Upper lobe of right lung (tissue), 1 donor: Measurements from ENCODE around the gene WDR47. TPM values are rescaled to one million over a fixed set of nuclear protein-coding genes. Genes with fewer than 3 reads are reported as not detected.
"Not testable (repeated sequence)": the region's sequence is repeated elsewhere in the genome, so short reads cannot be mapped to it uniquely, and the experiment has no call there.

Experiments used
- ATAC-seq: fragments of 200-7000 bp; cut with Tn5 transposase; one replicate; pipeline ENCODE4 v1.9.1; 2020; ENCODE audit warnings: mild to moderate bottlenecking, moderate library complexity
- DNase-seq: peaks from one replicate; pipeline ENCODE4 v3.0.0-alpha.2; 2020
- H3K27ac ChIP-seq: fragments of 200-600 bp; one replicate; pipeline ENCODE4 v1.8.0; 2022
- H3K27me3 ChIP-seq: fragments of 200-600 bp; one replicate; pipeline ENCODE4 v1.8.0; 2022; ENCODE audit warnings: mild to moderate bottlenecking
- H3K36me3 ChIP-seq: fragments of 200-600 bp; one replicate; pipeline ENCODE4 v1.8.0; 2022
- H3K4me1 ChIP-seq: fragments of 200-600 bp; one replicate; pipeline ENCODE4 v1.8.0; 2022
- H3K4me3 ChIP-seq: fragments of 200-600 bp; one replicate; pipeline ENCODE4 v1.8.0; 2022; ENCODE audit warnings: mild to moderate bottlenecking
- H3K9me3 ChIP-seq: fragments of 200-600 bp; one replicate; pipeline ENCODE4 v1.8.0; 2022
- intact Hi-C: fragments of 100-400 bp; cut with DNase I; formaldehyde crosslinking; loops from one replicate; pipeline ENCODE4 v1.11.0; 2022
- total RNA-seq: library from RNA; stranded (reverse); fragmentation: NEBNext Ultra II Directional; extraction: Animal tissue kit (Norgen Biotek cat#: 25700); gene quantifications from one replicate; pipeline ENCODE4 v1.2.1, GENCODE V29; 2021
- TF ChIP-seq, protein P1 (sequence below): fragments of 200-600 bp; IDR thresholded peaks from one replicate; pipeline ENCODE4 v1.8.0; 2022; ENCODE audit warnings: antibody characterized with exemption
- donor health status: DM: no; HTN: yes; CAD: no; lungs with severe emphysema.

WDR47 gene
- total RNA-seq, 1 donor from 2014 or later: 14.7 TPM

DNA sequence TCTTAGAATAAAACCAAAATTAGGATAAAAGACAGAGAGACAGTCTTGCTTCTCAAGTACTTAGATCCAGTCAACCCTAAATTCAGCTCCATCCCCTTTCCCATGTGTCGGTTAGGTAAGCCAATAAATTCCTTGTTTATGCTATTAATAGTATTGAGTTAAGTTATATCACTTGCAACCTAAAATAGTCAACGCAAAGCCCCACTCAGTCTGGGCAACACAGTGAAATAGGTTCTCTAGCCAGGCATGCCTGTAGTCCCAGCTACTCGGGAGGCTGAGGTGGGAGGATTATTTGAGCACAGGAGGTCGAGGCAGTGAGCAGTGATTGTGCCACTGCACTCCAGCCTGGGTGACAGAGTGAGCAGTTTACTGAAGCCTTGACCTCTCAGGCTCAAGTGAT lies 19.3 kb upstream of the WDR47 start:
- H3K9me3 ChIP-seq: no peaks in the 10 kb centered on the region
- H3K27ac ChIP-seq: no peak overlapping the region
- TF ChIP-seq, protein P1, sequence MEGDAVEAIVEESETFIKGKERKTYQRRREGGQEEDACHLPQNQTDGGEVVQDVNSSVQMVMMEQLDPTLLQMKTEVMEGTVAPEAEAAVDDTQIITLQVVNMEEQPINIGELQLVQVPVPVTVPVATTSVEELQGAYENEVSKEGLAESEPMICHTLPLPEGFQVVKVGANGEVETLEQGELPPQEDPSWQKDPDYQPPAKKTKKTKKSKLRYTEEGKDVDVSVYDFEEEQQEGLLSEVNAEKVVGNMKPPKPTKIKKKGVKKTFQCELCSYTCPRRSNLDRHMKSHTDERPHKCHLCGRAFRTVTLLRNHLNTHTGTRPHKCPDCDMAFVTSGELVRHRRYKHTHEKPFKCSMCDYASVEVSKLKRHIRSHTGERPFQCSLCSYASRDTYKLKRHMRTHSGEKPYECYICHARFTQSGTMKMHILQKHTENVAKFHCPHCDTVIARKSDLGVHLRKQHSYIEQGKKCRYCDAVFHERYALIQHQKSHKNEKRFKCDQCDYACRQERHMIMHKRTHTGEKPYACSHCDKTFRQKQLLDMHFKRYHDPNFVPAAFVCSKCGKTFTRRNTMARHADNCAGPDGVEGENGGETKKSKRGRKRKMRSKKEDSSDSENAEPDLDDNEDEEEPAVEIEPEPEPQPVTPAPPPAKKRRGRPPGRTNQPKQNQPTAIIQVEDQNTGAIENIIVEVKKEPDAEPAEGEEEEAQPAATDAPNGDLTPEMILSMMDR: no peak
- intact Hi-C loops: no loop called here
- no peaks in the 10 kb centered on the region for H3K4me1 ChIP-seq
- ATAC-seq (no peak), DNase-seq (no peak)
- H3K4me3 ChIP-seq: no peak overlapping the region
- peaks cover 36% of the 10 kb centered on the region for H3K36me3 ChIP-seq
- no peaks in the 10 kb centered on the region for H3K27me3 ChIP-seq

DNA sequence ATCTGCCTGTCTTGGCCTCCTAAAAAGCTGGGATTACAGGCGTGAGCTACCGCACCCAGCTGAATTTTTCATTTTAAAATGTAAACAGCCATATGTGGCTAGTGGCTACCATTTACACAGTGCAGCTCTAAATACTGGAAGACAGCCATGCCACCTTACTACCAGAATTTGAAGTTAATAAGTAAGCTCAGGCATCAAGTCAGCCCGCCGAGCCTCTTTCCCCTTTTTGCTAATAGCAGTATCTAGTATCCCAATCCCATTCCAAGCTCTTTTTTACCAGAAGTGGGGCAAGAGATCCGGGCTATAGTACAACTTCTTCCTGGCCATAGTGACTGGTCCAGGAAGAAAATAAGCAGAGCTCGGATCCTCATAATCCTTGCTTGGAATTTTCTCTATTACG lies 18.8 kb upstream of the WDR47 start:
- Histone ChIP-seq H3K4me1 (no peaks in the 10 kb centered on the region), H3K9me3 (no peaks in the 10 kb centered on the region), H3K27ac (no peak overlapping the region), H3K27me3 (no peaks in the 10 kb centered on the region), H3K4me3 (no peak overlapping the region), H3K36me3 (peaks cover 32% of the 10 kb centered on the region)
- TF ChIP-seq, protein P1: no peak
- intact Hi-C loops: no loop called here
- ATAC-seq: no peak
- DNase-seq: no peak

DNA sequence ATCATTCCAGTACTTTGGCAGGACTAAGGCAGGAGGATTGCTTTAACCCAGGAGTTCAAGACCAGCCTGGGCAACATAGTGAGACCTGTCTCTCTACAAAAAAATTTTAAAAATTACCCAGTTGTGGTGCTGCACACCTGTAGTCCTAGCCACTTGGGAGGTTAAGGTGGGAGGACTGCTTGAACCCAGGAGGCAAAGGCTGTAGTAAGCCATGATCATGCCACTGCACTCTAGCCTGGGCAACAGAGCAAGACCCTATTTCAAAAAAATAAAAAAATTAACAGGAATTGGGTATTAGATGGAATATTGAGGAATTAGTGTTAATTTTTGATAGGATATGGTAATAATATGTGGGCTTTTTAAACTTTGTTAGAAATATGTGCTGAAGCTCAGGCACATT lies 17.1 kb upstream of the WDR47 start:
- ATAC-seq (no peak), DNase-seq (no peak)
- TF ChIP-seq, protein P1: no peak
- Histone ChIP-seq H3K4me1 (no peaks in the 10 kb centered on the region), H3K27ac (no peak overlapping the region), H3K36me3 (peaks cover 16% of the 10 kb centered on the region), H3K4me3 (no peak overlapping the region), H3K27me3 (no peaks in the 10 kb centered on the region), H3K9me3 (no peaks in the 10 kb centered on the region)
- intact Hi-C loops: no loop called here

DNA sequence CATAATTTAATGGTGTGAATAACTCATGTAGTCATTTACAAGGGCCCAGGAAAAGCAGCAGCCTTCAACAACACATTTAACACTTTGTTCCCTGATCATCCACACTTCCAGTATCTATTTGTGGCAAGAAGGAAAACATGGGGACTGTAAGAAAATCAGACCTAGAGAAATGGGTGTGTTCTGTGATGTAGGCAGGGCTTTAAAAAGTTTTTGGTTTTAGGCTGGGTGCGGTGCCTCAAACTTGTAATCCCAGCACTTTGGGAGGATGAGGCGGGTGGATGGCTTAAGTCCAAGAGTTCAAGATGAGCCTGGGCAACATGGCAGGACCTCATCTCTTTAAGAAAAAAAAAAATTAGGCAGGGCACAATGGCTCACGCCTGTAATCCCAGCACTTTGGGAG lies 14.2 kb upstream of the WDR47 start:
- ATAC-seq (no peak), DNase-seq (no peak)
- intact Hi-C loops: no loop called here
- Histone ChIP-seq H3K36me3 (no peaks in the 10 kb centered on the region), H3K4me1 (no peaks in the 10 kb centered on the region), H3K27ac (no peak overlapping the region), H3K4me3 (no peak overlapping the region), H3K27me3 (no peaks in the 10 kb centered on the region), H3K9me3 (no peaks in the 10 kb centered on the region)
- TF ChIP-seq, protein P1: no peak

DNA sequence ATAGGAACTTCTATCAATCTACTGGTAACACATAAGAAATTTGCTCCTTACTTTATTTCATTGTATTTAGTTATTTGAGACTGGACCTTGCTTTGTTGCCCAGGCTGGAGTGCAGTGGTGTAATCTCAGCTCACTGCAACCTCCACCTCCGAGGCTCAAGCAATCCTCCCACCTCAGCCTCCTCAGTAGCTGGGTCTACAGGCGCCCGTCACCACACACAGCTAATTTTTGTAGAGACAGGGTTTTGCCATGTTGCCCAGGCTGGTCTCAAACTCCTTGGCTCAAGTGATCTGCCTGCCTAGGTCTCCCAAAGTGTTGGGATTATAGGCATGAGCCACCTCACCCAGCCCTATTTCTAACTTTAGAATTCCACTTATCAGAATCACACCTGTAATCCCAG lies 10.2 kb upstream of the WDR47 start:
- H3K4me1 ChIP-seq, DNase-seq, H3K27ac ChIP-seq, intact Hi-C loops, ATAC-seq, H3K27me3 ChIP-seq, H3K4me3 ChIP-seq, H3K36me3 ChIP-seq, H3K9me3 ChIP-seq: not testable (repeated sequence)

DNA sequence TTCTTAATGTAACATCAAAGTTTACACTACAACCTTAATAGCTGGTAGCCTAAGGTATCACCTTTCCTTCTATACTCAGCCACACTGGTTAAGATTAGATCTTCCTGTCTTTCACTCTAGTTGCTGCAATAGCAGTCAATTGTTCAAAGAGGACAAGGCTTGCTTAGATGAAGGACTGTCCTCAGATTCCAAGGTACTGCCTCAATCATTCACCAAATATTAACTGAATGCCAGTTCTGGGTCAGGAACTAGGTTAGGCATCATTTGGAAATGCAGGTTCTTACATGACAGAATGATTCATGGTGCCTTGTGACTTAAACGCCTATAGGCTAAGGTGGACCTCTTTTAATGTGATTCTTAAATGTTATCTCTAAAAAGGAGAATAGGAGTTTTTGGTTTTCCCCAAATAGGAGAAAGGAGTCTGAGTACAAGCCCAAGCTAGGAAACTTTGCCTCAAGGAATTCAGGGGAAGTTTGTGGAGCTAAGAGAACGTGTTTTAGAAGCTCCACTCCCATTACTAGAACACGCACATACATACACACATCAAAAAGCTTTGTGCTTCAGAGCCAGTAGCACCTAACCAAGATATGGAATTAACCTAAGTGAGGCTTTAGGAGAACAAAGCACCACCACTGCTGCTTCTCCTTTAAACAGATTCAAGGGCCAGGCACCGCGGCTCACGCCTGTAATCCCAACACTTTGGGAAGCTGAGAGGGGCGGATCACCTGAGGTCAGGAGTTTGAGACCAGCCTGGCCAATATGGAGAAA lies 8.5 kb upstream of the WDR47 start:
- no peak overlapping the region for H3K4me3 ChIP-seq
- DNase-seq (no peak), ATAC-seq (no peak)
- no peaks in the 10 kb centered on the region for H3K4me1 ChIP-seq
- H3K27me3 ChIP-seq: no peaks in the 10 kb centered on the region
- intact Hi-C loops: no loop called here
- H3K9me3 ChIP-seq: no peaks in the 10 kb centered on the region
- TF ChIP-seq, protein P1: no peak
- no peak overlapping the region for H3K27ac ChIP-seq
- no peaks in the 10 kb centered on the region for H3K36me3 ChIP-seq
